ENCODE measurements around the gene SLC25A1. TPM values are rescaled to one million over a fixed set of nuclear protein-coding genes. Genes with fewer than 3 reads are reported as not detected.

Gene SLC25A1
- total RNA-seq, 1 donor from 2014 or later = 20.9 TPM

DNA sequence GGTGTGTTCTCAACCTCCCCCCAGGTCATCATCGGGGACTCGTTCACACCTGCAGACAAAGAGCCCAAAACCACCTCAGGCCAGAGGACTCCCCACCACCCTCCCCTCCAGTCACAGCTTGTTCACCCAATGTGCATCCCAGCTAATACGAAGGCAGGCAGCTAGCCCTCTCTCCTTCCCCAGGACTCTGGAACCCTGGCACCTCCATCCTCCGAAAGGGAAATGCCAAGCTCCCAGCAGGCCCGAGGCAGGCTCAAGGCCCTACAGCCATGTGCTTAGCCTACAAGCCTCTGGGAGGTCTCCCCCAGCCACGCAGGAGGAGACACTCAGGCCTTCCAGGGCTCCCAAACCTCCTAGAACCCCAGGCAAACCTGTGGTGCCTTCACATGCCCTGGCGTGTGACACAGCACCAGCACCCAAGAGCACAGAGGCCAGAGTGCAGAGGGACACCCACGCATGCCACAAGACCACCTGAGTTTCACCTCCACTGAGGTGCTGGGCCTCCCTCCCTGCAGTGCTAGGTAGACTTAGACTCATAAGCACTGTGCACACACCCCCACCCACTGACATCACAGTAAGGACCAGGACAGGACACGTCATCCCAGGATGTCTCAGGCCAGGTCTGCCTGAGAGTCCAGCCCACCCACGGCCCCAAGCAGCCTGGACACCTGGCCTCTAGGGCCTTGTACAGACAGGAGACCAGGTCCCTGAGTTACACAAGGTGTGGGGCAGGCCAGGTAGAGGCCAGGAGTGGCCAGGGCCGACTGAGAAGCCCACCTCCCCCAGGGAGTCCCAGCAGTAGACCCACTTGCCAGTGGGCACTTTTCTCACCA is 40.9 kb downstream of the SLC25A1 start:
- Histone ChIP-seq H3K4me3 (no peak overlapping the region), H3K9me3 (replicated peaks) (no peaks in the 10 kb centered on the region), H3K4me1 (peaks cover 5% of the 10 kb centered on the region), H3K27me3 (ENCODE audit: low read depth) (no peaks in the 10 kb centered on the region), H3K36me3 (peaks cover 95% of the 10 kb centered on the region), H3K27ac (replicated peaks) (no peak overlapping the region)
- DNase-seq = no peak
- intact Hi-C loops (cut with micrococcal nuclease) = no loop called here
- TF ChIP-seq CTCF (IDR thresholded peaks at IDR 0.05; ENCODE audit: borderline replicate concordance) = no peak

DNA sequence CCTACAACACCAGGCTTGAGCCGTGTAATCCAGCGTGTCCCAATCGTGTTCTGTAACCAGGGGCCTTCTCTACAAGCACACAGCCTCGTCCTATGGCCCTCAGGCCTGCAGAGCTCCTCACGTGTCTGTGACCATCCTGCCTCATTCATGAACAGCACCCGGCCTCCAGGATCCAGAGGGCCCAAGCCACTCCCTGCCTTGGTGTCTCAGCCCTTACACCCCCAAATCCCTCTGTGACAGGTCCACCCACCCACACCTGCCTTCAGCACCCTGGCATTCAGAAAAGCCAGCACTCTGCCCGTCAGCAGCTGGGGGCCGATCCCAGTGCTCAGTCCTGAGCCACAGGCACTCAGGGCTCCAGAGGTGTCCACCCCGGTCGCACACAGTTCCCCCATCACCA is 41.6 kb downstream of the SLC25A1 start:
- no peak for DNase-seq
- no peak for TF ChIP-seq CTCF (IDR thresholded peaks at IDR 0.05; ENCODE audit: borderline replicate concordance)
- intact Hi-C loops (cut with micrococcal nuclease) = no loop called here
- Histone ChIP-seq H3K4me1 (no peaks in the 10 kb centered on the region), H3K36me3 (peaks cover 90% of the 10 kb centered on the region), H3K27ac (replicated peaks) (no peak overlapping the region), H3K4me3 (no peak overlapping the region), H3K9me3 (replicated peaks) (no peaks in the 10 kb centered on the region), H3K27me3 (ENCODE audit: low read depth) (no peaks in the 10 kb centered on the region)

DNA sequence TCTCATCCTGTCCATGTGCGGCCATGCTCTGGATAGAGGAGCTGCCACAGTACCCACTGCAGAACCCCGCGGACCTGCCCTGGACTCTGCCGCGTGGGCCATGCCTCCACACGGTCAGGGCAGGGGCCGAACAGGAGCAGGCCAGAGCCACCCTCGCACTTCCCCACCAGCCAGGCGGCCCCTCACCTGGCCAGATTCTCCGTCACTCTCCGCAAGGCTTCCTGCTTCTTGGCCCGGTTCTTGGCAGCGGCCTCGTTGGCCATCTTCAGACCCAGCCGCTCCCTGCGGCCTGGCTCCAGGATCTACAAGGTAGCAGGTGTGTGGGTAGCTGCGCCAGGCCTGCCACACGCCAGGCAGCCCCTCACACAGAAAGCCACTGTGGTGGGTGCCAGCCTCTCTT is 43.7 kb downstream of the SLC25A1 start:
- no peak overlapping the region for H3K4me3 ChIP-seq
- no peak overlapping the region for H3K27ac ChIP-seq (replicated peaks)
- peaks cover 74% of the 10 kb centered on the region for H3K36me3 ChIP-seq
- H3K27me3 ChIP-seq (ENCODE audit: low read depth) = no peaks in the 10 kb centered on the region
- H3K4me1 ChIP-seq = no peaks in the 10 kb centered on the region
- intact Hi-C loops (cut with micrococcal nuclease) = no loop called here
- no peaks in the 10 kb centered on the region for H3K9me3 ChIP-seq (replicated peaks)
- TF ChIP-seq CTCF (IDR thresholded peaks at IDR 0.05; ENCODE audit: borderline replicate concordance) = no peak
- DNase-seq = no peak

DNA sequence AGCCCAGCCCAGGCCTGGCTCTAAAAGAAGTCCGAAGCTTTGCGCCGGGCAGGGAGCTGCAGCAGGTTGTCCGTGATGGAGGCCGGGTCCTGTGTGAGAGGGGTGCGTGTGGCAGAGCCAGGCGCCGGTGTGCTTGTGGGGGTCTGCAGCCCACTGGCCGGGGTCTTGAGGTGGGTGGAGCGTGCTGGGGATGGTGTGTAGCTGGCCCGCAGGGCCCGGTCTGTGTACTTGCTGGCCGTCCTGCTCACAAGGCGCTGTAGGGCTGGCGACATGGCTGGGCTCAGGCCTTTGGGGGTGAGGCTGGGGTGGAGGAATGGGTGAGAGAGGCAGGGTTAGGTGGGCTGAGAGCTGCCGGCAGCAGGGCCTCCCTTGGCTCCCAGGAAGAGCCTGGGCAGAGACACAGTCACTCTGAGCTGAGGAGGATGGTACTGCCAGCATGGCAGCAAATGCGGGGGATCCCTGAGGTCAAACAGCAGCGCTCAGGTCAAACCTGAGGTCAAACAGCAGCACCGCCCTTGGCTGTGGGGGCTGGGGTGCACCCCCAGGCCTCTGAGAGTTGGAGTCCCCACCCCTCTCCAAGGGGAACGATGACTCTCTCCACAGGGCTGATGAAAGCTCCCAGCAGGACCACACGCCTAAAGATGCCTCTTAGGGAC is 44.2 kb downstream of the SLC25A1 start:
- DNase-seq = no peak
- H3K9me3 ChIP-seq (replicated peaks) = no peaks in the 10 kb centered on the region
- no peak overlapping the region for H3K27ac ChIP-seq (replicated peaks)
- H3K27me3 ChIP-seq (ENCODE audit: low read depth) = no peaks in the 10 kb centered on the region
- H3K4me1 ChIP-seq = no peaks in the 10 kb centered on the region
- peaks cover 68% of the 10 kb centered on the region for H3K36me3 ChIP-seq
- intact Hi-C loops (cut with micrococcal nuclease) = no loop called here
- no peak overlapping the region for H3K4me3 ChIP-seq
- no peak for TF ChIP-seq CTCF (IDR thresholded peaks at IDR 0.05; ENCODE audit: borderline replicate concordance)

- no peak overlapping the region for H3K27ac ChIP-seq (replicated peaks)
- intact Hi-C loops (cut with micrococcal nuclease) = no loop called here
- TF ChIP-seq CTCF (IDR thresholded peaks at IDR 0.05; ENCODE audit: borderline replicate concordance) = no peak
- no peaks in the 10 kb centered on the region for H3K27me3 ChIP-seq (ENCODE audit: low read depth)
- no peak for DNase-seq
- no peaks in the 10 kb centered on the region for H3K9me3 ChIP-seq (replicated peaks)
- no peak overlapping the region for H3K4me3 ChIP-seq
- peaks cover 61% of the 10 kb centered on the region for H3K36me3 ChIP-seq
- no peaks in the 10 kb centered on the region for H3K4me1 ChIP-seq
Measured at GRCh38 chr22:19133561-19133960, 45.0 kb downstream of the SLC25A1 start.
